Prostate gland (tissue), 2 donors: ENCODE measurements around the gene ALDH1A2. TPM values are rescaled to one million over a fixed set of nuclear protein-coding genes. Genes with fewer than 3 reads are reported as not detected.
"Not testable (repeated sequence)": the region's sequence is repeated elsewhere in the genome, so short reads cannot be mapped to it uniquely, and the experiment has no call there.

ENCODE experiments used
- DNase-seq: peaks from one replicate; pipeline ENCODE4 v3.0.0-alpha.2; 2019; ENCODE audit warnings: low spot score
- H3K27ac ChIP-seq, 2 donors: fragments of 200-600 bp; sonication (generic); 2 replicates each; pipeline ENCODE4 v1.5.1; 2017 to 2019
- H3K27me3 ChIP-seq: fragments of 200-600 bp; sonication (generic); replicated peaks from 2 replicates; pipeline ENCODE4 v1.5.1; 2019; ENCODE audit not compliant: insufficient read depth
- H3K36me3 ChIP-seq, 2 donors: fragments of 200-600 bp; sonication (generic); 1 replicate in 1 of 2; 2 replicates in 1 of 2; pipeline versions ENCODE4 v1.5.1 to v1.8.1; 2017 to 2019
- H3K4me1 ChIP-seq: fragments of 200-600 bp; sonication (generic); replicated peaks from 2 replicates; pipeline ENCODE4 v1.5.1; 2019
- H3K4me3 ChIP-seq, 2 donors: fragments of 200-600 bp; sonication (generic); 2 replicates each; pipeline ENCODE4 v1.5.1; 2017 to 2019
- H3K9me3 ChIP-seq: fragments of 200-600 bp; sonication (generic); 2 replicates; pipeline ENCODE4 v1.5.1; 2017
- POLR2A ChIP-seq: fragments of 450-650 bp; IDR thresholded peaks from one replicate; pipeline ENCODE4 v1.6.1; 2016; ENCODE audit warnings: antibody characterized with exemption, mild to moderate bottlenecking
- POLR2AphosphoS5 ChIP-seq: sonication (generic); formaldehyde crosslinking; IDR thresholded peaks from one replicate; pipeline ENCODE4 v1.6.1; 2017; ENCODE audit warnings: antibody characterized with exemption
- WGBS: methylation state at CpG from one replicate; pipeline ENCODE4 v1.1.5; 2018; 5-methylcytosine and 5-hydroxymethylcytosine counted together
- intact Hi-C: fragments of 100-400 bp; cut with DNase I; formaldehyde crosslinking; loops from one replicate; pipeline ENCODE4 v1.14.2; 2022
- total RNA-seq, 2 donors: library from RNA; depleted of rRNA; stranded (reverse); fragments of >200 nt; gene quantifications; one replicate each; pipeline ENCODE4 v1.1.0, GENCODE V29; 2016
- TF ChIP-seq, protein P1 (sequence below), 4 experiments: fragments of 200-600 bp in 2 of 4; fragments of 450-650 bp in 2 of 4; sonication (generic) in 2 of 4; IDR thresholded peaks; 1 replicate in 3 of 4; 2 replicates in 1 of 4; pipeline ENCODE4 v1.5.1; 2016 to 2019; ENCODE audit warnings: antibody characterized with exemption in 4 of 4, mild to moderate bottlenecking in 2 of 4, moderate library complexity in 2 of 4

Gene ALDH1A2
- total RNA-seq, 2 donors from 2014 or later, result 8.2 to 65.0 TPM

- no peaks in the 10 kb centered on the region for H3K4me1 ChIP-seq
- no peak for DNase-seq
- H3K27ac ChIP-seq, result no peak overlapping the region
- H3K9me3 ChIP-seq, result no peaks in the 10 kb centered on the region
- H3K27me3 ChIP-seq, result no peaks in the 10 kb centered on the region
- H3K36me3 ChIP-seq, result no peaks in the 10 kb centered on the region
- 87% methylated on average over 3 of the region's 3 CpGs for WGBS
- no peak overlapping the region for H3K4me3 ChIP-seq
- TF ChIP-seq, protein P1, sequence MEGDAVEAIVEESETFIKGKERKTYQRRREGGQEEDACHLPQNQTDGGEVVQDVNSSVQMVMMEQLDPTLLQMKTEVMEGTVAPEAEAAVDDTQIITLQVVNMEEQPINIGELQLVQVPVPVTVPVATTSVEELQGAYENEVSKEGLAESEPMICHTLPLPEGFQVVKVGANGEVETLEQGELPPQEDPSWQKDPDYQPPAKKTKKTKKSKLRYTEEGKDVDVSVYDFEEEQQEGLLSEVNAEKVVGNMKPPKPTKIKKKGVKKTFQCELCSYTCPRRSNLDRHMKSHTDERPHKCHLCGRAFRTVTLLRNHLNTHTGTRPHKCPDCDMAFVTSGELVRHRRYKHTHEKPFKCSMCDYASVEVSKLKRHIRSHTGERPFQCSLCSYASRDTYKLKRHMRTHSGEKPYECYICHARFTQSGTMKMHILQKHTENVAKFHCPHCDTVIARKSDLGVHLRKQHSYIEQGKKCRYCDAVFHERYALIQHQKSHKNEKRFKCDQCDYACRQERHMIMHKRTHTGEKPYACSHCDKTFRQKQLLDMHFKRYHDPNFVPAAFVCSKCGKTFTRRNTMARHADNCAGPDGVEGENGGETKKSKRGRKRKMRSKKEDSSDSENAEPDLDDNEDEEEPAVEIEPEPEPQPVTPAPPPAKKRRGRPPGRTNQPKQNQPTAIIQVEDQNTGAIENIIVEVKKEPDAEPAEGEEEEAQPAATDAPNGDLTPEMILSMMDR (IDR thresholded peaks at IDR 0.05), result no peak
- TF ChIP-seq POLR2AphosphoS5 (no peak), POLR2A (no peak)
- intact Hi-C loops, result no loop called here
Measured at GRCh38 chr15:58049520-58050227, 15.8 kb downstream of the ALDH1A2 start.

- no peak for TF ChIP-seq POLR2A
- TF ChIP-seq POLR2AphosphoS5, result no peak
- TF ChIP-seq, protein P1 (IDR thresholded peaks at IDR 0.05), result no peak
- 81% methylated on average over 3 of the region's 3 CpGs for WGBS
- intact Hi-C loops, result no loop called here
- Histone ChIP-seq H3K4me3 (no peak overlapping the region), H3K4me1 (no peaks in the 10 kb centered on the region), H3K27ac (no peak overlapping the region), H3K36me3 (no peaks in the 10 kb centered on the region), H3K27me3 (no peaks in the 10 kb centered on the region), H3K9me3 (no peaks in the 10 kb centered on the region)
- no peak for DNase-seq
Measured at GRCh38 chr15:58048261-58048660, 17.2 kb downstream of the ALDH1A2 start.

- TF ChIP-seq, protein P1 (IDR thresholded peaks at IDR 0.05), result no peak
- no peak for TF ChIP-seq POLR2A
- TF ChIP-seq POLR2AphosphoS5, result no peak
- Histone ChIP-seq H3K4me3 (no peak overlapping the region), H3K27ac (no peak overlapping the region), H3K36me3 (no peaks in the 10 kb centered on the region), H3K4me1 (no peaks in the 10 kb centered on the region), H3K27me3 (no peaks in the 10 kb centered on the region), H3K9me3 (no peaks in the 10 kb centered on the region)
- 71% methylated on average over 2 of the region's 2 CpGs for WGBS
- intact Hi-C loops, result no loop called here
- no peak for DNase-seq
Measured at GRCh38 chr15:58047149-58047548, 18.4 kb downstream of the ALDH1A2 start.

GRCh38 chr15:58046467-58046866 lies 19.0 kb downstream of the ALDH1A2 start:
- intact Hi-C loops, result no loop called here
- DNase-seq, result no peak
- TF ChIP-seq POLR2AphosphoS5, result peak; percentile 21
- TF ChIP-seq, protein P1 (IDR thresholded peaks at IDR 0.05), result peak in 1 of 4 experiments; percentile 4
- no peak for TF ChIP-seq POLR2A
- H3K27me3 ChIP-seq, result no peaks in the 10 kb centered on the region
- H3K4me3 ChIP-seq, result no peak overlapping the region
- no peaks in the 10 kb centered on the region for H3K9me3 ChIP-seq
- no peaks in the 10 kb centered on the region for H3K4me1 ChIP-seq
- 45% methylated on average over 1 of the region's 1 CpG for WGBS
- no peak overlapping the region for H3K27ac ChIP-seq
- no peaks in the 10 kb centered on the region for H3K36me3 ChIP-seq

DNA sequence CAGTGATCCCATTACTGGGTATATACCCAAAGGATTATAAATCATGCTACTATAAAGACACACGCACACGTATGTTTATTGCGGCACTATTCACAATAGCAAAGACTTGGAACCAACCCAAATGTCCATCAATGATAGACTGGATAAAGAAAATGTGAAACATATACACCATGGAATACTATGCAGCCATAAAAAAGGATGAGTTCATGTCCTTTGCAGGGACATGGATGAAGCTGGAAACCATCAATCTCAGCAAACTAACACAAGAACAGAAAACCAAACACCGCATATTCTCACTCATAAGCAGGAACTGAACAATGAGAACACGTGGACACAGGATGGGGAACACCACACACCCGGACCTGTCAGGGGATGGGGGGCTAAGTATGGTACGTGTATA lies 20.1 kb downstream of the ALDH1A2 start:
- H3K9me3 ChIP-seq, intact Hi-C loops, H3K4me1 ChIP-seq, H3K4me3 ChIP-seq, H3K27ac ChIP-seq, H3K36me3 ChIP-seq, DNase-seq, H3K27me3 ChIP-seq: not testable (repeated sequence)
- WGBS, result 94% methylated on average over 7 of the region's 7 CpGs
